Adrenal gland (tissue), 12 donors: ENCODE measurements around the gene RANBP10. TPM values are rescaled to one million over a fixed set of nuclear protein-coding genes. Genes with fewer than 3 reads are reported as not detected.

Source experiments
- DNase-seq, 7 donors: peaks; one replicate each; pipeline ENCODE4 v3.0.0-alpha.2; 2019 to 2020
- H3K27ac ChIP-seq, 5 donors: fragments of 200-600 bp; sonication (generic) in 4 of 5; 1 replicate in 3 of 5; 2 replicates in 2 of 5; pipeline versions ENCODE4 v1.5.1 to v1.8.0; 2016 to 2020; ENCODE audit warnings: mild to moderate bottlenecking in 1 of 5
- H3K27me3 ChIP-seq: fragments of 200-600 bp; 2 replicates; pipeline ENCODE4 v1.8.0; 2021
- H3K36me3 ChIP-seq, 2 donors: fragments of 200-600 bp; replicated peaks in 1 of 2; 1 replicate in 1 of 2; 2 replicates in 1 of 2; pipeline versions ENCODE4 v1.5.1 to v1.8.0; 2018 to 2022
- H3K4me1 ChIP-seq, 2 donors: fragments of 200-600 bp; replicated peaks in 1 of 2; 1 replicate in 1 of 2; 2 replicates in 1 of 2; pipeline versions ENCODE4 v1.5.1 to v1.8.0; 2018 to 2021
- H3K4me3 ChIP-seq, 4 donors: fragments of 200-600 bp; sonication (generic) in 3 of 4; one replicate each; pipeline ENCODE4 v1.5.1; 2016 to 2018
- H3K9me3 ChIP-seq, 3 donors: fragments of 200-600 bp; sonication (generic) in 1 of 3; replicated peaks in 1 of 3; 1 replicate in 2 of 3; 2 replicates in 1 of 3; pipeline versions ENCODE4 v1.5.1 to v1.8.0; 2016 to 2021
- POLR2A ChIP-seq, 2 donors: fragments of 450-650 bp; IDR thresholded peaks; one replicate each; pipeline ENCODE4 v1.6.1; 2017; ENCODE audit warnings: antibody characterized with exemption in 2 of 2, mild to moderate bottlenecking in 2 of 2, moderate library complexity in 1 of 2
- WGBS, 4 donors: extraction: QIAGEN DNeasy Blood & Tissue Kit in 2 of 4; methylation state at CpG; one replicate each; pipeline versions ENCODE4 v1.1.5 to v1.1.7; 2013 to 2017; 5-methylcytosine and 5-hydroxymethylcytosine counted together
- intact Hi-C, 2 donors: fragments of 100-400 bp; cut with DNase I; formaldehyde crosslinking; loops; one replicate each; pipeline versions ENCODE4 v1.14.1 to v1.15.0; 2022 to 2023
- polyA plus RNA-seq, 3 donors: library from polyadenylated mRNA; stranded (reverse); fragments of 200-250 nt in 2 of 3; fragments of 350-450 nt in 1 of 3; fragmentation: Illumina TruSeq in 1 of 3; extraction: RNeasy Lipid Tissue Mini Kit (QIAGEN cat#74804) in 1 of 3; gene quantifications; one replicate each; pipeline ENCODE4 v1.2.3, GENCODE V29; 2013 to 2014
- total RNA-seq, 9 donors: library from RNA; depleted of rRNA in 4 of 9; stranded (reverse); fragments of >200 nt in 4 of 9; fragments of 120-200 nt in 1 of 9; fragmentation: NEBNext Ultra II Directional in 1 of 9; extraction: Animal tissue kit (Norgen Biotek cat#: 25700) in 1 of 9; gene quantifications; one replicate each; pipeline versions ENCODE4 v1.1.0 to v1.2.4, GENCODE V29; 2013 to 2023
- TF ChIP-seq, protein P1 (sequence below), 6 experiments: fragments of 450-650 bp in 4 of 6; fragments of 200-600 bp in 2 of 6; sonication (generic) in 1 of 6; IDR thresholded peaks; 1 replicate in 5 of 6; 2 replicates in 1 of 6; pipeline versions ENCODE4 v1.5.1 to v1.8.0; 2016 to 2021; ENCODE audit warnings: antibody characterized with exemption in 6 of 6, mild to moderate bottlenecking in 2 of 6, moderate library complexity in 1 of 6
- donor health status: healthy with polysubstance abuse.
- donor health status: Bipolar disorder and iron deficiency.
- donor health status: DM: yes; HTN: yes; CAD: no.
- donor health status: DM: no; HTN: no; CAD: no.
- donor health status: DM: no; HTN: no; CAD: no.
- donor health status: DM: yes; HTN: yes; CAD: no.

The RANBP10 gene
- total and polyA plus RNA-seq, 12 donors = 9.4 to 74.1 (median 21.6) TPM

- Histone ChIP-seq H3K27ac (peak overlapping the region in 1 of 5 donors; percentile 56), H3K4me1 (no peaks in the 10 kb centered on the region), H3K4me3 (no peak overlapping the region), H3K36me3 (peaks cover 0 to 29% of the 10 kb centered on the region in 2 donors), H3K9me3 (no peaks in the 10 kb centered on the region), H3K27me3 (no peaks in the 10 kb centered on the region)
- DNase-seq = no peak
- 85 to 91% (median 88%) methylated on average over 17 of the region's 17 CpGs for WGBS, 4 donors
- intact Hi-C loops = no loop called here
- TF ChIP-seq, protein P1, sequence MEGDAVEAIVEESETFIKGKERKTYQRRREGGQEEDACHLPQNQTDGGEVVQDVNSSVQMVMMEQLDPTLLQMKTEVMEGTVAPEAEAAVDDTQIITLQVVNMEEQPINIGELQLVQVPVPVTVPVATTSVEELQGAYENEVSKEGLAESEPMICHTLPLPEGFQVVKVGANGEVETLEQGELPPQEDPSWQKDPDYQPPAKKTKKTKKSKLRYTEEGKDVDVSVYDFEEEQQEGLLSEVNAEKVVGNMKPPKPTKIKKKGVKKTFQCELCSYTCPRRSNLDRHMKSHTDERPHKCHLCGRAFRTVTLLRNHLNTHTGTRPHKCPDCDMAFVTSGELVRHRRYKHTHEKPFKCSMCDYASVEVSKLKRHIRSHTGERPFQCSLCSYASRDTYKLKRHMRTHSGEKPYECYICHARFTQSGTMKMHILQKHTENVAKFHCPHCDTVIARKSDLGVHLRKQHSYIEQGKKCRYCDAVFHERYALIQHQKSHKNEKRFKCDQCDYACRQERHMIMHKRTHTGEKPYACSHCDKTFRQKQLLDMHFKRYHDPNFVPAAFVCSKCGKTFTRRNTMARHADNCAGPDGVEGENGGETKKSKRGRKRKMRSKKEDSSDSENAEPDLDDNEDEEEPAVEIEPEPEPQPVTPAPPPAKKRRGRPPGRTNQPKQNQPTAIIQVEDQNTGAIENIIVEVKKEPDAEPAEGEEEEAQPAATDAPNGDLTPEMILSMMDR (IDR thresholded peaks at IDR 0.05) = no peak
- TF ChIP-seq POLR2A (IDR thresholded peaks at IDR 0.05) = no peak
Measured at GRCh38 chr16:67685388-67686112, 120.8 kb downstream of the RANBP10 start.

DNA sequence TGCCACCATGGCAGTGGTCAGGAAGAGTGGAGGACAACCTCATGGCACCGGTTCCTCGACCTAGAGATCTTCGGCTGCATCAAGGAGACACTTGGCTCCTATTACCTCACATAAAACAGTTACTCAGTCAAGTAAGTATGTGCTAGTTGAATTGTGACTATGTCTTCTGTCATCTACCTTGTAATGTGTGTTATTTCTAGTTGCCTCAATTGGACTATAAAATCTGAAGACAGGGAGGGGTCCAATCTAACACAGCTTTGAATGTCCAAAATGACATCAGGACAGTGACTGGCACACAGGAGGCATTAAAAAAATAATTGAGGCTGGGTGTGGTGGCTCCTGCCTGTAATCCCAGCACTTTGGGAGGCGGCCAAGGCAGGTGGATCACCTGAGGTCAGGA is 122.6 kb downstream of the RANBP10 start:
- H3K36me3 ChIP-seq = peaks cover 0 to 29% of the 10 kb centered on the region in 2 donors
- intact Hi-C loops = no loop called here
- 90 to 96% (median 94%) methylated on average over 4 of the region's 4 CpGs for WGBS, 4 donors

GRCh38 chr16:67679935-67680897 is 126.1 kb downstream of the RANBP10 start:
- no peaks in the 10 kb centered on the region for H3K27me3 ChIP-seq
- intact Hi-C loops = loop anchor here (10.0 kb wide), 3 partner anchors 135 to 355 kb away; no protein-coding TSS in a partner anchor
- H3K36me3 ChIP-seq = peaks cover 0 to 30% of the 10 kb centered on the region in 2 donors
- no peaks in the 10 kb centered on the region for H3K9me3 ChIP-seq
- H3K27ac ChIP-seq = no peak overlapping the region
- H3K4me3 ChIP-seq = no peak overlapping the region
- 89 to 94% (median 93%) methylated on average over 10 of the region's 10 CpGs for WGBS, 4 donors
- TF ChIP-seq, protein P1 (IDR thresholded peaks at IDR 0.05) = no peak
- no peak for TF ChIP-seq POLR2A (IDR thresholded peaks at IDR 0.05)
- DNase-seq = no peak
- H3K4me1 ChIP-seq = no peaks in the 10 kb centered on the region

More for the DNA sequence above, 122.6 kb downstream of the RANBP10 start:
- no peaks in the 10 kb centered on the region for H3K9me3 ChIP-seq
- H3K4me3 ChIP-seq = no peak overlapping the region
- no peaks in the 10 kb centered on the region for H3K4me1 ChIP-seq
- no peaks in the 10 kb centered on the region for H3K27me3 ChIP-seq
- no peak overlapping the region for H3K27ac ChIP-seq
- DNase-seq = no peak
- no peak for TF ChIP-seq POLR2A (IDR thresholded peaks at IDR 0.05)
- TF ChIP-seq, protein P1 (IDR thresholded peaks at IDR 0.05) = no peak
